ENCODE measurements around the gene KLHDC4. TPM values are rescaled to one million over a fixed set of nuclear protein-coding genes. Genes with fewer than 3 reads are reported as not detected.
"Not testable (repeated sequence)": the region's sequence is repeated elsewhere in the genome, so short reads cannot be mapped to it uniquely, and the experiment has no call there.

KLHDC4 gene
- total RNA-seq, 1 experiment from 2014 or later: 41.2 TPM

GRCh38 chr16:87690911-87691685 lies 74.7 kb downstream of the KLHDC4 start:
- no peak for DNase-seq (ENCODE audit: low spot score)

GRCh38 chr16:87689956-87690465 lies 75.8 kb downstream of the KLHDC4 start:
- in situ Hi-C loops (cut with HindIII; ENCODE audit: low sequenced_read_pairs): no loop called here
- DNase-seq (ENCODE audit: low spot score): no peak

More at GRCh38 chr16:87690911-87691685, 74.7 kb downstream of the KLHDC4 start:
- in situ Hi-C loops (cut with HindIII; ENCODE audit: low sequenced_read_pairs): no loop called here

- in situ Hi-C loops (cut with HindIII; ENCODE audit: low sequenced_read_pairs): no loop called here
- no peak for DNase-seq (ENCODE audit: low spot score)
Observed at GRCh38 chr16:87688876-87689815, 76.6 kb downstream of the KLHDC4 start.

GRCh38 chr16:87687998-87688529 lies 77.7 kb downstream of the KLHDC4 start:
- in situ Hi-C loops (cut with HindIII; ENCODE audit: low sequenced_read_pairs): no loop called here
- no peak for DNase-seq (ENCODE audit: low spot score)

GRCh38 chr16:87687126-87687910 lies 78.5 kb downstream of the KLHDC4 start:
- DNase-seq (ENCODE audit: low spot score): peak; percentile 76
- in situ Hi-C loops (cut with HindIII; ENCODE audit: low sequenced_read_pairs): no loop called here

GRCh38 chr16:87686697-87687096 lies 79.1 kb downstream of the KLHDC4 start:
- in situ Hi-C loops (cut with HindIII; ENCODE audit: low sequenced_read_pairs): no loop called here
- no peak for DNase-seq (ENCODE audit: low spot score)

GRCh38 chr16:87685766-87686165 lies 80.0 kb downstream of the KLHDC4 start:
- DNase-seq (ENCODE audit: low spot score): no peak
- in situ Hi-C loops (cut with HindIII; ENCODE audit: low sequenced_read_pairs): no loop called here

GRCh38 chr16:87685405-87685755 lies 80.4 kb downstream of the KLHDC4 start:
- in situ Hi-C loops (cut with HindIII; ENCODE audit: low sequenced_read_pairs): no loop called here
- DNase-seq (ENCODE audit: low spot score): no peak

- in situ Hi-C loops (cut with HindIII; ENCODE audit: low sequenced_read_pairs): no loop called here
- no peak for DNase-seq (ENCODE audit: low spot score)
Observed at GRCh38 chr16:87684711-87685404, 80.9 kb downstream of the KLHDC4 start.

GRCh38 chr16:87684106-87684677 lies 81.6 kb downstream of the KLHDC4 start:
- in situ Hi-C loops (cut with HindIII; ENCODE audit: low sequenced_read_pairs): no loop called here
- DNase-seq (ENCODE audit: low spot score): peak; percentile 78

- DNase-seq (ENCODE audit: low spot score): no peak
- in situ Hi-C loops (cut with HindIII; ENCODE audit: low sequenced_read_pairs): no loop called here
Observed at GRCh38 chr16:87682852-87683399, 82.9 kb downstream of the KLHDC4 start.

GRCh38 chr16:87681981-87682570 lies 83.7 kb downstream of the KLHDC4 start:
- in situ Hi-C loops (cut with HindIII; ENCODE audit: low sequenced_read_pairs): no loop called here
- DNase-seq (ENCODE audit: low spot score): no peak

GRCh38 chr16:87681051-87681602 lies 84.7 kb downstream of the KLHDC4 start:
- DNase-seq (ENCODE audit: low spot score); in situ Hi-C loops (cut with HindIII; ENCODE audit: low sequenced_read_pairs): not testable (repeated sequence)

GRCh38 chr16:87680272-87680644 lies 85.5 kb downstream of the KLHDC4 start:
- DNase-seq (ENCODE audit: low spot score): no peak
- in situ Hi-C loops (cut with HindIII; ENCODE audit: low sequenced_read_pairs): no loop called here

GRCh38 chr16:87679593-87680271 lies 86.1 kb downstream of the KLHDC4 start:
- in situ Hi-C loops (cut with HindIII; ENCODE audit: low sequenced_read_pairs): no loop called here
- no peak for DNase-seq (ENCODE audit: low spot score)

GRCh38 chr16:87678618-87679017 lies 87.2 kb downstream of the KLHDC4 start:
- DNase-seq (ENCODE audit: low spot score): no peak
- in situ Hi-C loops (cut with HindIII; ENCODE audit: low sequenced_read_pairs): no loop called here

GRCh38 chr16:87677830-87678229 lies 88.0 kb downstream of the KLHDC4 start:
- DNase-seq (ENCODE audit: low spot score): no peak

More at GRCh38 chr16:87677830-87678229, 88.0 kb downstream of the KLHDC4 start:
- in situ Hi-C loops (cut with HindIII; ENCODE audit: low sequenced_read_pairs): no loop called here
